HG03460 (cell line): ENCODE results near the gene CYB561A3.

Source experiments
- ATAC-seq: cut with Tn5 transposase; IDR thresholded peaks from one replicate; pipeline ENCODE4 v1.9.1; 2021; ENCODE audit not compliant: unreplicated experiment

The CYB561A3 gene

GRCh38 chr11:61345954-61346843 lies 15.5 kb downstream of the CYB561A3 start:
- no peak for ATAC-seq

- no peak for ATAC-seq
Measured at GRCh38 chr11:61345170-61345610, 16.5 kb downstream of the CYB561A3 start.

GRCh38 chr11:61343792-61344745 lies 17.6 kb downstream of the CYB561A3 start:
- ATAC-seq: no peak

- ATAC-seq: no peak
Measured at GRCh38 chr11:61342207-61342803, 19.4 kb downstream of the CYB561A3 start.

GRCh38 chr11:61341706-61342105 lies 20.0 kb downstream of the CYB561A3 start:
- ATAC-seq: no peak

- no peak for ATAC-seq
Measured at GRCh38 chr11:61340979-61341378, 20.7 kb downstream of the CYB561A3 start.

GRCh38 chr11:61339490-61339878 lies 22.2 kb downstream of the CYB561A3 start:
- ATAC-seq: no peak

GRCh38 chr11:61338783-61339489 lies 22.7 kb downstream of the CYB561A3 start:
- no peak for ATAC-seq

GRCh38 chr11:61337706-61338470 lies 23.8 kb downstream of the CYB561A3 start:
- ATAC-seq: no peak

- peak; percentile 44 for ATAC-seq
Measured at GRCh38 chr11:61336171-61336935, 25.3 kb downstream of the CYB561A3 start.

- no peak for ATAC-seq
Measured at GRCh38 chr11:61335355-61335710, 26.3 kb downstream of the CYB561A3 start.

- ATAC-seq: no peak
Measured at GRCh38 chr11:61334434-61335354, 27.0 kb downstream of the CYB561A3 start.

GRCh38 chr11:61333550-61334433 lies 27.9 kb downstream of the CYB561A3 start:
- ATAC-seq: no peak

GRCh38 chr11:61332797-61333549 lies 28.7 kb downstream of the CYB561A3 start, which contains the start of the genes DDB1 and TKFC:
Gene DDB1 (minus strand): TSS chr11:61333105. CDS start chr11:61332968, 137 bp downstream.
Gene TKFC (plus strand): TSS chr11:61333228. CDS start chr11:61334729, 1,501 bp downstream.
- ATAC-seq: peak; percentile 91

- peak; percentile 4 for ATAC-seq
Measured at GRCh38 chr11:61332281-61332796, 29.3 kb downstream of the CYB561A3 start.

GRCh38 chr11:61331651-61332050 lies 30.0 kb downstream of the CYB561A3 start:
- ATAC-seq: no peak
